Liver (tissue), 3 donors: ENCODE data around the gene FBXO31.

ENCODE experiments used
- EGR1 ChIP-seq, 2 donors: IDR thresholded peaks; 2 replicates each; pipeline ENCODE4 v1.6.1; 2016 to 2018; ENCODE audit warnings: antibody characterized with exemption in 2 of 2, low read depth in 2 of 2
- GABPA ChIP-seq, 2 donors: IDR thresholded peaks in 1 of 2; conservative IDR thresholded peaks in 1 of 2; 2 replicates each; pipeline ENCODE4 v1.6.1; 2016; ENCODE audit warnings: antibody characterized with exemption in 2 of 2, mild to moderate bottlenecking in 1 of 2, moderate library complexity in 1 of 2
- JUND ChIP-seq, 2 donors: IDR thresholded peaks; 2 replicates each; pipeline ENCODE4 v1.6.1; 2016; ENCODE audit warnings: antibody characterized with exemption in 2 of 2
- MAX ChIP-seq: IDR thresholded peaks from 2 replicates; pipeline ENCODE4 v1.6.1; 2016; ENCODE audit warnings: antibody characterized with exemption
- NR2F2 ChIP-seq: IDR thresholded peaks from 2 replicates; pipeline ENCODE4 v1.6.1; 2016; ENCODE audit warnings: antibody characterized with exemption
- REST ChIP-seq: IDR thresholded peaks from 2 replicates; pipeline ENCODE4 v1.6.1; 2016; ENCODE audit warnings: antibody characterized with exemption, mild to moderate bottlenecking
- TAF1 ChIP-seq: conservative IDR thresholded peaks from 2 replicates; pipeline ENCODE4 v1.6.1; 2016; ENCODE audit warnings: antibody characterized with exemption, mild to moderate bottlenecking
- YY1 ChIP-seq: IDR thresholded peaks from 2 replicates; pipeline ENCODE4 v1.6.1; 2016; ENCODE audit warnings: antibody characterized with exemption, mild to moderate bottlenecking
- ZBTB33 ChIP-seq: IDR thresholded peaks from 2 replicates; pipeline ENCODE4 v1.6.1; 2016; ENCODE audit warnings: antibody characterized with exemption
- TF ChIP-seq, protein P1 (sequence below): fragments of 150-350 bp; IDR thresholded peaks from 2 replicates; pipeline ENCODE4 v1.5.1; 2017; ENCODE audit warnings: improper control_type of control experiment, low read depth, low read length; ENCODE audit not compliant: missing input control
- donor health status: healthy.
- donor health status: healthy.

- TF ChIP-seq, protein P1, sequence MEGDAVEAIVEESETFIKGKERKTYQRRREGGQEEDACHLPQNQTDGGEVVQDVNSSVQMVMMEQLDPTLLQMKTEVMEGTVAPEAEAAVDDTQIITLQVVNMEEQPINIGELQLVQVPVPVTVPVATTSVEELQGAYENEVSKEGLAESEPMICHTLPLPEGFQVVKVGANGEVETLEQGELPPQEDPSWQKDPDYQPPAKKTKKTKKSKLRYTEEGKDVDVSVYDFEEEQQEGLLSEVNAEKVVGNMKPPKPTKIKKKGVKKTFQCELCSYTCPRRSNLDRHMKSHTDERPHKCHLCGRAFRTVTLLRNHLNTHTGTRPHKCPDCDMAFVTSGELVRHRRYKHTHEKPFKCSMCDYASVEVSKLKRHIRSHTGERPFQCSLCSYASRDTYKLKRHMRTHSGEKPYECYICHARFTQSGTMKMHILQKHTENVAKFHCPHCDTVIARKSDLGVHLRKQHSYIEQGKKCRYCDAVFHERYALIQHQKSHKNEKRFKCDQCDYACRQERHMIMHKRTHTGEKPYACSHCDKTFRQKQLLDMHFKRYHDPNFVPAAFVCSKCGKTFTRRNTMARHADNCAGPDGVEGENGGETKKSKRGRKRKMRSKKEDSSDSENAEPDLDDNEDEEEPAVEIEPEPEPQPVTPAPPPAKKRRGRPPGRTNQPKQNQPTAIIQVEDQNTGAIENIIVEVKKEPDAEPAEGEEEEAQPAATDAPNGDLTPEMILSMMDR: no peak
- TF ChIP-seq GABPA (IDR thresholded peaks at IDR 0.05 in 1 of 2, conservative IDR thresholded peaks at IDR 0.05 in 1 of 2) (no peak), TAF1 (no peak), ZBTB33 (no peak), YY1 (no peak), EGR1 (IDR thresholded peaks at IDR 0.05; ENCODE audit: low read depth in 2 of 2) (no peak), MAX (no peak), REST (no peak), JUND (IDR thresholded peaks at IDR 0.05) (no peak), NR2F2 (no peak)
These were observed 91.6 kb downstream of the FBXO31 start for GRCh38 chr16:87291944-87292343.
